ENCODE results near the gene PTGES2. TPM values are rescaled to one million over a fixed set of nuclear protein-coding genes. Genes with fewer than 3 reads are reported as not detected.

PTGES2 gene
- total and polyA plus RNA-seq, 9 of the 15 experiments (the other 6 are each of a cell fraction or from before 2014, with no cell fraction given) = 2.4 to 196 (median 90.1) TPM

DNA sequence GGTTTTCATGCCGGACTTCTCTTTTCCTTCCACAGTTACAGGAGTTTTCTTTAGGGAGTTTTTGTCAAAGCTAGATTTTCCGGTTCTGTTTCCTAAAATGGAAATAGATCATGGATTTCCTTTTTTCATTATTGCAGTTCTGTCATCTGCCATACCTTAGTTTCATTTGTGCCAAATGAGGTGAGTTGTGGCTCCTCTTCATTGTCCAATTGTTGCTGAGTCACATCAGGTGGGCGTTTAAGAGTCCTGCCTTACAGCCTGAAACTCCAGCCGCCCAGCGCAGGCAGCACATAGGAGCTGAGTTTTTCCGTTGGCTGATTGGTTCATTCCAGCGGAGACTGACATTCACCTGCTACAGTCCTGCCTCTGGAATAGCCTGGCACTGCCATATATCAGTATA lies 45.4 kb downstream of the PTGES2 start (continued):
- TF ChIP-seq, protein P1, sequence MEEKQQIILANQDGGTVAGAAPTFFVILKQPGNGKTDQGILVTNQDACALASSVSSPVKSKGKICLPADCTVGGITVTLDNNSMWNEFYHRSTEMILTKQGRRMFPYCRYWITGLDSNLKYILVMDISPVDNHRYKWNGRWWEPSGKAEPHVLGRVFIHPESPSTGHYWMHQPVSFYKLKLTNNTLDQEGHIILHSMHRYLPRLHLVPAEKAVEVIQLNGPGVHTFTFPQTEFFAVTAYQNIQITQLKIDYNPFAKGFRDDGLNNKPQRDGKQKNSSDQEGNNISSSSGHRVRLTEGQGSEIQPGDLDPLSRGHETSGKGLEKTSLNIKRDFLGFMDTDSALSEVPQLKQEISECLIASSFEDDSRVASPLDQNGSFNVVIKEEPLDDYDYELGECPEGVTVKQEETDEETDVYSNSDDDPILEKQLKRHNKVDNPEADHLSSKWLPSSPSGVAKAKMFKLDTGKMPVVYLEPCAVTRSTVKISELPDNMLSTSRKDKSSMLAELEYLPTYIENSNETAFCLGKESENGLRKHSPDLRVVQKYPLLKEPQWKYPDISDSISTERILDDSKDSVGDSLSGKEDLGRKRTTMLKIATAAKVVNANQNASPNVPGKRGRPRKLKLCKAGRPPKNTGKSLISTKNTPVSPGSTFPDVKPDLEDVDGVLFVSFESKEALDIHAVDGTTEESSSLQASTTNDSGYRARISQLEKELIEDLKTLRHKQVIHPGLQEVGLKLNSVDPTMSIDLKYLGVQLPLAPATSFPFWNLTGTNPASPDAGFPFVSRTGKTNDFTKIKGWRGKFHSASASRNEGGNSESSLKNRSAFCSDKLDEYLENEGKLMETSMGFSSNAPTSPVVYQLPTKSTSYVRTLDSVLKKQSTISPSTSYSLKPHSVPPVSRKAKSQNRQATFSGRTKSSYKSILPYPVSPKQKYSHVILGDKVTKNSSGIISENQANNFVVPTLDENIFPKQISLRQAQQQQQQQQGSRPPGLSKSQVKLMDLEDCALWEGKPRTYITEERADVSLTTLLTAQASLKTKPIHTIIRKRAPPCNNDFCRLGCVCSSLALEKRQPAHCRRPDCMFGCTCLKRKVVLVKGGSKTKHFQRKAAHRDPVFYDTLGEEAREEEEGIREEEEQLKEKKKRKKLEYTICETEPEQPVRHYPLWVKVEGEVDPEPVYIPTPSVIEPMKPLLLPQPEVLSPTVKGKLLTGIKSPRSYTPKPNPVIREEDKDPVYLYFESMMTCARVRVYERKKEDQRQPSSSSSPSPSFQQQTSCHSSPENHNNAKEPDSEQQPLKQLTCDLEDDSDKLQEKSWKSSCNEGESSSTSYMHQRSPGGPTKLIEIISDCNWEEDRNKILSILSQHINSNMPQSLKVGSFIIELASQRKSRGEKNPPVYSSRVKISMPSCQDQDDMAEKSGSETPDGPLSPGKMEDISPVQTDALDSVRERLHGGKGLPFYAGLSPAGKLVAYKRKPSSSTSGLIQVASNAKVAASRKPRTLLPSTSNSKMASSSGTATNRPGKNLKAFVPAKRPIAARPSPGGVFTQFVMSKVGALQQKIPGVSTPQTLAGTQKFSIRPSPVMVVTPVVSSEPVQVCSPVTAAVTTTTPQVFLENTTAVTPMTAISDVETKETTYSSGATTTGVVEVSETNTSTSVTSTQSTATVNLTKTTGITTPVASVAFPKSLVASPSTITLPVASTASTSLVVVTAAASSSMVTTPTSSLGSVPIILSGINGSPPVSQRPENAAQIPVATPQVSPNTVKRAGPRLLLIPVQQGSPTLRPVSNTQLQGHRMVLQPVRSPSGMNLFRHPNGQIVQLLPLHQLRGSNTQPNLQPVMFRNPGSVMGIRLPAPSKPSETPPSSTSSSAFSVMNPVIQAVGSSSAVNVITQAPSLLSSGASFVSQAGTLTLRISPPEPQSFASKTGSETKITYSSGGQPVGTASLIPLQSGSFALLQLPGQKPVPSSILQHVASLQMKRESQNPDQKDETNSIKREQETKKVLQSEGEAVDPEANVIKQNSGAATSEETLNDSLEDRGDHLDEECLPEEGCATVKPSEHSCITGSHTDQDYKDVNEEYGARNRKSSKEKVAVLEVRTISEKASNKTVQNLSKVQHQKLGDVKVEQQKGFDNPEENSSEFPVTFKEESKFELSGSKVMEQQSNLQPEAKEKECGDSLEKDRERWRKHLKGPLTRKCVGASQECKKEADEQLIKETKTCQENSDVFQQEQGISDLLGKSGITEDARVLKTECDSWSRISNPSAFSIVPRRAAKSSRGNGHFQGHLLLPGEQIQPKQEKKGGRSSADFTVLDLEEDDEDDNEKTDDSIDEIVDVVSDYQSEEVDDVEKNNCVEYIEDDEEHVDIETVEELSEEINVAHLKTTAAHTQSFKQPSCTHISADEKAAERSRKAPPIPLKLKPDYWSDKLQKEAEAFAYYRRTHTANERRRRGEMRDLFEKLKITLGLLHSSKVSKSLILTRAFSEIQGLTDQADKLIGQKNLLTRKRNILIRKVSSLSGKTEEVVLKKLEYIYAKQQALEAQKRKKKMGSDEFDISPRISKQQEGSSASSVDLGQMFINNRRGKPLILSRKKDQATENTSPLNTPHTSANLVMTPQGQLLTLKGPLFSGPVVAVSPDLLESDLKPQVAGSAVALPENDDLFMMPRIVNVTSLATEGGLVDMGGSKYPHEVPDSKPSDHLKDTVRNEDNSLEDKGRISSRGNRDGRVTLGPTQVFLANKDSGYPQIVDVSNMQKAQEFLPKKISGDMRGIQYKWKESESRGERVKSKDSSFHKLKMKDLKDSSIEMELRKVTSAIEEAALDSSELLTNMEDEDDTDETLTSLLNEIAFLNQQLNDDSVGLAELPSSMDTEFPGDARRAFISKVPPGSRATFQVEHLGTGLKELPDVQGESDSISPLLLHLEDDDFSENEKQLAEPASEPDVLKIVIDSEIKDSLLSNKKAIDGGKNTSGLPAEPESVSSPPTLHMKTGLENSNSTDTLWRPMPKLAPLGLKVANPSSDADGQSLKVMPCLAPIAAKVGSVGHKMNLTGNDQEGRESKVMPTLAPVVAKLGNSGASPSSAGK (IDR thresholded peaks at IDR 0.05) = no peak
- TF ChIP-seq ZNF121 (CRISPR knock-in tag; conservative IDR thresholded peaks at IDR 0.05) = no peak
- peak; percentile 76; the same call in 1 of the 2 replicates for TF ChIP-seq KLF13 (tag; IDR thresholded peaks at IDR 0.05; ENCODE audit: borderline replicate concordance, low read depth)
- TF ChIP-seq MCM2 (IDR thresholded peaks at IDR 0.05; ENCODE audit: low read depth) = no peak
- TF ChIP-seq CBX3 (IDR thresholded peaks at IDR 0.05; ENCODE audit: borderline replicate concordance in 1 of 2, low read length in 2 of 2) = 0 out of 3 replicates have a peak, but pooled peaks of 1 of the 2 experiments have one; percentile 18
- TF ChIP-seq NCOA6 (IDR thresholded peaks at IDR 0.05) = no peak
- TF ChIP-seq, protein P2, sequence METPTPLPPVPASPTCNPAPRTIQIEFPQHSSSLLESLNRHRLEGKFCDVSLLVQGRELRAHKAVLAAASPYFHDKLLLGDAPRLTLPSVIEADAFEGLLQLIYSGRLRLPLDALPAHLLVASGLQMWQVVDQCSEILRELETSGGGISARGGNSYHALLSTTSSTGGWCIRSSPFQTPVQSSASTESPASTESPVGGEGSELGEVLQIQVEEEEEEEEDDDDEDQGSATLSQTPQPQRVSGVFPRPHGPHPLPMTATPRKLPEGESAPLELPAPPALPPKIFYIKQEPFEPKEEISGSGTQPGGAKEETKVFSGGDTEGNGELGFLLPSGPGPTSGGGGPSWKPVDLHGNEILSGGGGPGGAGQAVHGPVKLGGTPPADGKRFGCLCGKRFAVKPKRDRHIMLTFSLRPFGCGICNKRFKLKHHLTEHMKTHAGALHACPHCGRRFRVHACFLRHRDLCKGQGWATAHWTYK (CRISPR knock-in tag; IDR thresholded peaks at IDR 0.05) = no peak
- TF ChIP-seq SIX5 (IDR thresholded peaks at IDR 0.05; ENCODE audit: borderline replicate concordance in 1 of 2, insufficient read depth in 1 of 2, low read depth in 1 of 2, low read length in 2 of 2) = no peak
- peak; percentile 86 for TF ChIP-seq MAFK (IDR thresholded peaks at IDR 0.05; ENCODE audit: low read length)
- TF ChIP-seq MYNN (IDR thresholded peaks at IDR 0.05) = peak; percentile 96
- TF ChIP-seq MYNN (CRISPR knock-in tag; IDR thresholded peaks at IDR 0.05) = no peak
- TF ChIP-seq ZEB2 (IDR thresholded peaks at IDR 0.05) = peak; percentile 85; the same call in 1 of the 2 replicates
- TF ChIP-seq ZBED1 (IDR thresholded peaks at IDR 0.05) = no peak
- no peak for TF ChIP-seq POLR2H (tag; IDR thresholded peaks at IDR 0.05; ENCODE audit: low read depth)
- TF ChIP-seq ZNF347 (CRISPR knock-in tag; IDR thresholded peaks at IDR 0.05; ENCODE audit: low read depth) = no peak
- no peak for TF ChIP-seq RFX7 (CRISPR knock-in tag; IDR thresholded peaks at IDR 0.05)
- no peak for TF ChIP-seq SMAD1 (IDR thresholded peaks at IDR 0.05; ENCODE audit: low read depth, low read length, partially characterized antibody)
- no peak for TF ChIP-seq HMG20A (CRISPR knock-in tag; conservative IDR thresholded peaks at IDR 0.05)
